ENCODE data around the gene GNB1L.
A peak's percentile ranks its signal among the peaks of the same experiment; 100 is the strongest.

GNB1L gene

GRCh38 chr22:19875531-19876313 lies 21.0 kb upstream of the GNB1L start:
- no peak for DNase-seq

GRCh38 chr22:19875061-19875530 lies 20.4 kb upstream of the GNB1L start:
- no peak for DNase-seq

- DNase-seq: no peak
These were observed 19.8 kb upstream of the GNB1L start for GRCh38 chr22:19874307-19875060.

- DNase-seq: no peak
These were observed 19.3 kb upstream of the GNB1L start for GRCh38 chr22:19873960-19874306.

- no peak for DNase-seq
These were observed 18.7 kb upstream of the GNB1L start for GRCh38 chr22:19873138-19873959.

- DNase-seq: no peak
These were observed 18.1 kb upstream of the GNB1L start for GRCh38 chr22:19872779-19873137.

- no peak for DNase-seq
These were observed 17.4 kb upstream of the GNB1L start for GRCh38 chr22:19871845-19872778.

GRCh38 chr22:19871023-19871844 lies 16.6 kb upstream of the GNB1L start:
- no peak for DNase-seq

- DNase-seq: no peak
These were observed 15.7 kb upstream of the GNB1L start for GRCh38 chr22:19870153-19871022.

- no peak for DNase-seq
These were observed 15.0 kb upstream of the GNB1L start for GRCh38 chr22:19869497-19870152.

GRCh38 chr22:19868773-19869471 lies 14.2 kb upstream of the GNB1L start:
- peak; percentile 6 to 58 for DNase-seq

- DNase-seq: no peak
These were observed 13.7 kb upstream of the GNB1L start for GRCh38 chr22:19868333-19868732.

- no peak for DNase-seq
These were observed 12.9 kb upstream of the GNB1L start for GRCh38 chr22:19867617-19868016.

- no peak for DNase-seq
These were observed 12.0 kb upstream of the GNB1L start for GRCh38 chr22:19866665-19867009.

- DNase-seq: no peak
These were observed 10.6 kb upstream of the GNB1L start for GRCh38 chr22:19865141-19865829.

GRCh38 chr22:19864538-19865106 lies 9.9 kb upstream of the GNB1L start:
- no peak for DNase-seq

- DNase-seq: no peak
These were observed 8.9 kb upstream of the GNB1L start for GRCh38 chr22:19863571-19863970.

- no peak for DNase-seq
These were observed 8.1 kb upstream of the GNB1L start for GRCh38 chr22:19862619-19863246.
